Measurements from ENCODE around the gene SPP1.

SPP1 gene

GRCh38 chr4:88027611-88028608 is 52.4 kb downstream of the SPP1 start:
- no peak for DNase-seq

DNA sequence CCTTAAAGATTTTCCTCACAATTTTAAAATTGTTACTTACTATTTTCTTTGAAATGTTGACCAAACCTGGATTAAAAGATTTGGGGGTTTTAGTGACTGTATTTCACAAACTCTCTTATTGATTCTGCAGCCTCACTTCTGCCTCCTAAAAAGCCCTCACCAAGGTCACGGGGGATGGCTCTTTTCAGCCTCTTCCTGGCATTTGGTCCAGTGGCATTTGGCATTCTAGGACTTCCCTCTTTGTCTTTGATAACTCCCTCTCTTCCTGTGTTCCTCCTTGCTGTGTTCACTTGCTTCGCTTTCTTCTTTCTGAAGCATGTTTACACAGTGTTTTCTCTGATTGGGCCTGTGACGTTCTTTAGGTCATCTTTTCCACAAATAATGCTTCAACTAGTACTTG is 53.4 kb downstream of the SPP1 start:
- no peak for DNase-seq

GRCh38 chr4:88029556-88029955 is 54.0 kb downstream of the SPP1 start:
- DNase-seq: no peak

DNA sequence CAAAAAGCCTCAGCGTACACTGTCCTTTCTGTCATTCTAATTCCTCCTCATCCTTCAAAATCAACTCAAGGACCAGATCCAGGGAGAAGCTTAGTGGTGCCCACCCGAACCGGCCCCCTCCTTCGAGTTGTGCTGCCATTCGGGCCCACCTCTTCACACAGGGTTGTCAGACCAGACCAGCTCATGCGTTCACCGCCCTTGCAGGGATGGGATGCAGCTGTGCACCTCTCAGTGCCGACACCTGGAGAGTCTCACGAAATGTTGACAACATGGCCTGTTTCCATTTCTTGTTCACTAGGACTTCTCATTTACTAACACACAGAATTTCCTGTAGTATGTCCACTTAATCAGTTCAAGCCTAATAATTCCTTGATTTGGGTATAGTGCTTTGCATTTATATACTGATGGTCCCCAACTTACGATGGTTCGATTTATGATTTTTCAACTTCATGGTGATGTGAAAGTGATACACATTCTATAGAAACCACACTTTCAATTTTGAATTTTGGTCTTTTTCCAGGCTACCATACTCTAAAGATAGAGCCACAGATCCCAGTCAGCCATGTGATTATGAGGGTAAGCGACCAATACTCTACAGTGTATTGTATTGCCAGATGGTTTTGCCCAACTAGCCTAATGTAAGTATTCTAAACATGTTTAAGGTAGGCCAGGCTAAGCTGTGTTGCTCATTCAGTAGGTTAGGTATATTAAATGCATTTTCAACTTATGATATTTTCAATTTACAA is 55.2 kb downstream of the SPP1 start:
- no peak for DNase-seq
